ENCODE results near the gene MRTFA.
A peak's percentile ranks its signal among the peaks of the same experiment; 100 is the strongest.
"Not testable (repeated sequence)": the region's sequence is repeated elsewhere in the genome, so short reads cannot be mapped to it uniquely, and the experiment has no call there.

The MRTFA gene

DNA sequence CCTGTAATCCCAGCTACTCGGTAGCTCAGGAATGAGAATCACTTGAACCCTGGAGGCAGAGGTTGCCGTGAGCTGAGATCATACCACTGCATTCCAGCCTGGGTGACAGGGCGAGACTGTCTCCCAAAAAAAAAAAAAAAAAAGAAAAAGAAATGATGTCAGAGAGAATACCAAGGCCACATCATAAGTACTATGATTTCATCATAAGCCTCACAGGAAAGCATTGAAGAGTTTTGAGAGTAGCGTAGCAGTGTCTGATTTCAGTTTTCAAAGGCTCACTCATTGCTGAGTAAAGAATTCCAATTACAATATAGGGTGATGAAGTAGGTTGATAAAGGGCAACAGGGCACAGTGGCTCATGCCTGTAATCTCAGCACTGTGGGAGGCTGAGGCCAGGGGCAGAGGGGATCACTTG is 88.8 kb downstream of the MRTFA start:
- DNase-seq, result no peak

DNA sequence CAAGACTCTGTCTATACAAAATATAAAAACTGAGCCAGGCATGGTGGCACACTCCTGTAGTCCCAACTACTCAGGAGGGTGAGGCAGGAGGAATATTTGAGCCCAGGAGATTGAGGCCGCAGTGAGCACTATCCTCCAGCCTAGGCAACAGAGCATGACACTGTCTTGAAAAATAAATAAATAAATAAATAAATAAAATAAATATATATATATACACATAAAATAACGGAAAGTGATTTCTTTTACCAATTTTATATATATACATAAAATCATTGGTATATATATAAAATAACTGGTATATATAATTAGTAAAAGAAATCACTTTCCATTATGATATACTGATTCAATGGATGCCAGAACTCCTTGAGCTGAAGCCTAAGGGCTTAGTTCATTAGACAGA is 91.8 kb downstream of the MRTFA start:
- DNase-seq, result no peak

DNA sequence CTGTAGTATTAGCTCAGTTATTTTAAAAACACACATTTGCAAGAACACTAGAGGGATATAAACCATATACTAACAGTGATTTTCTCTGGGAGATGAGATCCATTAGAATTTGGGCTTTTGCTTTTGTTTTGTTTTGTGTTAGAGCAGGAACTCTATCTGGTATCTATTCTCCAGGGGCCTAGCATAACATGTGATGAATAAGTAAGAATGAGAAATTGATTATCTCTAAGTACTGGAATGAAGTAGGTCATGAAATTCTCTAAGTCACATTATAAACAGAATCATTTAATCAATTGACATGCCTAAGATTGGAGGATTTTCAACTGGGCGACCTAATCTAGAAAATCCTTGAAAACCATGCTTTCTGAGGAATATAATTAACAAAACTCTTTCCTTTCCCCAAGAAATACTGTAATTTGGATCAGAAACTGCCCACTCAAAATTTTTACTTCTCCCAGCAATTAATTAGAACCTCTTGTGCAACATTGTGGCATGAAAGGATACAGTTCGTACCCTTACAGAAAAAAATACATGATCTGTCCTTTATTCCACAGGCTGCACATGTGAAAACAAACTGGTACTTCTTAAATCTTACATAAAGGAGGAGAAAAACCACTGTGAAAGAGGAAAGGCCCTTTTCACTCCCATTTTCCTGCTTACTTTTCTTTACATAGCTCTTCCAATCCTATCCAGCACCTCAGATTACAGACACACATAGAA is 93.5 kb downstream of the MRTFA start:
- DNase-seq, result no peak

DNA sequence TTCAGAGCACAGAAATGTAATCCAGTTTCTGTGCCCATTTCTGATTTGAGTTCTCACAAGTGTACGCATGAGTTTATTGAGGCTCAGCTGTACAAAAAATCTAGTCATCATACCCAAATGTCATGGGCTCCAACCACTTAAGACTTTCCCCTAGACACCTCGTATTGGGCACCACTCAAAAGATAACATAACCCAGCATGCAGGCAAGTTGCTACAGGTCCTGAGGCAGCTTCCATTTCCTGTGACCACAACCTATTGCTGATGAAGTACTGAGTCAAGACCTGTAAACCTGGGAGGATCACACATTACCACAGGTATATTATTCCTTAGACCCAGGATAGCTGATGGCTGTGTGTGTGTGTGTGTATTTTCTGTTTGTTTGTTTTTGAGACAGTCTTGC is 95.2 kb downstream of the MRTFA start:
- no peak for DNase-seq

DNA sequence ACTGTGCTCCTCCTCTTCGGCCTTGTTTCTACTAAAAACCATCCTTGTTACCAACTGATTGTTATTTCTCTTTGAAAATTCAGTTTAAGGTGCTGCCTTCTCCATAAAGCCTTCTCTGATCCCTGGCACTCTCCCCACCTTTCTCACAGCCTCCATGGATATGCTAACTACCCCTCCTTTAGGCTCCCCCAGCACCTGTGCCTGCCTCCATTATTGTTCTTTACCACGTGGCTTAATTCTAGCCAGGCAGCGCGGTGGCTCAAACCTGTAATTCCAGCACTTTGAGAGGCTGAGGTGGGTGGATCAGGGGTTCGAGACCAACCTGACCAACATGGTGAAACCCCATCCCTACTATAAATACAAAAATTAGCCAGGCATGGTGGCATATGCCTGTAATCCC is 96.3 kb downstream of the MRTFA start:
- no peak for DNase-seq

DNA sequence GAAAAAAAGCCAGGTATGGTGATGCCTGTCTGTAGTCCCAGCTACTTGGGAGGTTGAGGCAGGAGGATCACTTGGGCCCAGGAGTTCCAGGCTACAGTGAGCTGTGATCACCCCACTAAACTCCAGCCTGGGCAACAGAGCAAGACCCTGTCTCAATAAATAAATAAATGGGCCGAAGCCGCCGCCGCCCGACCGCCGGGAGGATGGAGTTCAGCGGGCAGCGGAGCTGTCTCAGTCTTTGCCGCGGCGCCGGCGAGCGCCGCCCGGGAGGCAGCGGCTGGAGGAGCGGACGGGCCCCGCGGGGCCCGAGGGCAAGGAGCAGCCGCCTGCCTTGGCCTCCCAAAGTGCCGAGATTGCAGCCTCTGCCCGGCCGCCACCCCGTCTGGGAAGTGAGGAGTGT is 100.4 kb downstream of the MRTFA start:
- DNase-seq, result not testable (repeated sequence)

DNA sequence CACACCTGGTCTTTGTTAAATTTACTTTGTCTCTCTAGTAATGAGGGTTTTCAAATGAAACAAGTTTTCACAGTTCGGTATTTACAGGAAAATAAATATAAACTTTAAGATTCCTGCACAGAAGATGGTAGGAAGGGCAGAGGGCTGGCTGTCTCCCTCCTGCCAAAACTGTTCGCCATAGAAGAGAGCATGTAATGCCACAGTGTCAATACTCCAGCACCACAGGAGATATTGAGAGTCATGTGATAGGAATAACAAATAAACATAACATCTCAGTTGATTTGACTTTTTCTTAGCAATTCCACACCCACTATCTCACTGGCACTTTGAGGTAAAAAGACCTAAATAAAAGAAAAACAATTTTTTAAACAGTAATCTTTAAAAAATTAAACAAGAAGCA is 100.9 kb downstream of the MRTFA start:
- no peak for DNase-seq

DNA sequence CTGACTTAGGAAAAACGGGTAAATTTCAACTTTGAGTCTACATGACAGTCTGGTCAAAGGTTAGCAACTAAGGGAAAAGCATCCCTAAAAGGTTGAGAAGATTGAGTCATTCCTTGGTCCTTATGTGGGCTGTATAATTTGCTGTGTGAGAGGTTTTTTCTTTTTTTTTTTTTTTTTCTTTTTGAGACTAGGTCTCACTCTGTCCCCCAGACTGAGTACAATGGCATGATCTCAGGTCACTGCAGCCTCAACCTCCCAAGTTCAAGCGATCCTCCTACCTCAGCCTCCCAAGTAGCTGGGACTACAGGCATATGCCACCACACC is 101.4 kb downstream of the MRTFA start:
- no peak for DNase-seq

DNA sequence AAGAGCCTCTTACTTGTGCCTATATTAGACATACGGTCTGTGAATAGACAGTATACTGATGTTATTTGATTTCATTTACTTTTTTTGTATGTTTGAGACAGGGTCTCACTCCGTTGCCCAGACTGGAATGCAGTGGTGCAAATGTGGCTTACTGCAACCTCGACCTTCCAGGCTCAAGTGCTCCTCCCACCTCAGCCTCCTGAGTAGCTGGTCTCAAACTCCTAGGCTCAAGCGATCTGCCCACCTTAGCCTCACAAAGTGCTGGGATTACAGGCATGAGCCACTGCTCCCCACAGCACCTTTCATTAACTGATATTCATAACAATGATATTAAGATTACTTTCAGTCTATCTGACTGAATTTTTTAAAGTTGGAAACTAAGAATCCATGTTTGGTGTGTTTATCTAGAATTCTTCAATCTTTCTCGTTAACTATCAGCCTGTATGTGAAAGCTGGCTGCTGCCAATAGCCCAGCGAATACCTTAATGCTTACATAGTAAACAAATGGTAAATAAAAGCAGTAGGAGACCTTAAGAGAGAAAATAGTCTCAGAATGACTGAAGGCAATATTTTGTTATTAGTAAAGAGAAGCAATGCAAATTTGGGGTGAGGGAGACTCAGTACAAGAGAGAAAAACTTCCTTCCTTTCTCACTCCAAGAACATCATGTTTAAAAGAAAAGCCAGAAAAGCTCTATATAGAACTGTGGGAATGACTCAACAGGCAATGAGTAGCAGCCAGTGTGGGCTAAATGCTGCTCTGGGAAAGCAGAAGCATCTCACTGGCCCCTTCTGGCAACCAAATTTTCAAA is 101.9 kb downstream of the MRTFA start:
- no peak for DNase-seq

DNA sequence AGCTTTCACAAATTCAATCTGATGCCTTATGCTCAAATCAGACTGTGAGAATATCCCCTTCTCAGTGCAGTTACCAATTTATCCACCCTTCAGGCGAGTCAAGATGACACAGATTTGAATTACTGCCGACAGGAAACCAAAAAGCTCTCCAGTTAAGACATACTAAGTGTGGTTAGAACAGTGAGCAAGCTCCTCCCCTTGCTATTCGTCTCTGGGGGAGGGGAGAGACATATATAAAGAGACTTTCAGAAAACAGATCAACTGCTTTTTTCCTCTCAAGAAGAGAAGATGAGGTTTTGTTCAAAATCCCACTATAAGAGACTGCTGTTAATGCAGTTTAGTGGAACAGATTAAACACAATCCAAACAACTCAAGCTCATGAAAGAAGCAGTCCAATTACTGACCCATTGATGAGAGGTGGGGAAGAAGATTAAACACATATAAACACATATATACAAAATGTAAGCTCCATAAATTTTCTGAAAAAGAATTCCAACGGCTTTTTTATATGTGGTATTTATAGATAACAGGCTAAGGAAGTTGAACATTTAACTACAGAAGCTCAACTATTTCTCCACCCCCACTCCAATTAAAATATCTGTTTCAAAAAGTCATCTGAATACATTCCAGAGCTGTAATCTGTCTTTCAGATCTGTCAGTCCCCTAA is 102.7 kb downstream of the MRTFA start:
- no peak for DNase-seq

DNA sequence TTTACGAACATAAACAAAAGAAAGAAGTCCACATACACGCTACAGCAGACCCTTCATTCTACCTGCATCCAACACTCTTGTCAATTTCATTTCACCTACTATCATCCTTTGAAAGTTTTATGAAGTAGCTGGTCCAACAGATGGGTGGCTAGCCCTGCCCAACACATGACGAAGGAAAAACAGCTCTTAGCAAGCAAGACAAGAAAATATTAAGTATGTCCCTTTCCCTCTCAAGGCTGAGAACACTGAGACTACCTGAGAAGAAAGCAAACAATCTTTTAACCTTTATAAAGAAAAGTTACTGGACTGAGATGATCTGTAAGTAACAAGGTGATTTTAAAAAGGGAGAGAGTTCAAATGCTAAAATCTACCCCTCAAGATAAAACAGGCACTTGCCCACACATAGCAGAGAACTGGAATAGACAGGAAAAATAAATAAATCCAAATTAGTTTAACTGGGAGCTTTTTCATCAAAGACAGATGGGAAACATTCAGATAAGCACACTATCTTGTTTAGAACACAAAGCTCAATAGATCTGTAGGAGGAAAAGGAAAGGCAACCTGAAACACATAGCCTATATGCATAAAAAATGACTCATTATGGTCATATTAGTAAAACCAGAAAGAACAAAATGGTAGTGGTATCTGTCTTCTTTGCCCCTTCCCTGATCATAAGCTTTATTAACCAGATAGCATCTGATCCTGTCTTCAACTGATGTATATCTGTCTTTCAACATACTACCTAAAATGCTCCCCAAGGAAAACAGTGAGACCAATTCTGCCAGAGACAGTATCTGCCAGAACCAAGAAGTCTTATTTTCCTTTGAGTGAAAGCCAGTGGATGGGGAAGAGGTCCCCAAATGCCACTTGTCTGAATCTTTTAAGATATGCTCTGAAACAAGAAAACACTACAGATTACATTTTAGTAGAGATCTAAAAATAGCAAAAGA is 104.3 kb downstream of the MRTFA start:
- no peak for DNase-seq

DNA sequence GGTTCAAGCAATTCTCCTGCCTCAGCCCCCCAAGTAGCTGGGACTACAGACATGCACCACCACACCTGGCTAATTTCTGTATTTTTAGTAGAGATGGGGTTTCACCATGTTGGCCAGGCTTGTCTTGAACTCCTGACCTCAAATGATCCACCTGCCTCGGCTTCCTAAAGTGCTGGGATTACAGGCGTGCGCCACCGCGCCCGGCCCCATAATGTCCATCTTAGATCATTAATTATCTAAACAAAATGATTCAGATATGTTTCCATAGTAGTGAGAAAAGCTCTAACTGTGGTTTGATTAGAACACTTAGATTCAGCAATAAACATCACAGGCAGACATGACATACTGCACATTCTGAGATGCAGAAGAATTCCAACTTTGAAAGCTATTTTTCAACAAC is 106.1 kb downstream of the MRTFA start:
- not testable (repeated sequence) for DNase-seq

DNA sequence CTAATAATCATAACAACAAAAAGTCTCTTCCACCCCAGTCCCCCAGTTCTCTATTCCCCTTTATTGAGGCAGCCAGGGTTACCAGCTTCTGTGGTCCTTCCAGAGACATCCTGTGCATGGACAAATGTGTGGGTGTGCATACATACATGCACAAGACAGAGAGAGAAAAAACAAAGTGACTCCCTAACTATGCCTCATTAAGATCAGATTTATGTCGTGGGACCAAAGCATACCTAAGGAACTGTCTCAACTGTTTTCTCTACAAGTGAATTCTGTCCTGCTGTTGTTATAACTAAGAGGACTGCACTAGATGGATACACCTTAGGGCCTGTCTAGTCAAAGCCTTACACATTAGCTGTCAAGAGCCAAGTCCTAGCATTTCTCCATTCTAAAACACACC is 106.7 kb downstream of the MRTFA start:
- no peak for DNase-seq

DNA sequence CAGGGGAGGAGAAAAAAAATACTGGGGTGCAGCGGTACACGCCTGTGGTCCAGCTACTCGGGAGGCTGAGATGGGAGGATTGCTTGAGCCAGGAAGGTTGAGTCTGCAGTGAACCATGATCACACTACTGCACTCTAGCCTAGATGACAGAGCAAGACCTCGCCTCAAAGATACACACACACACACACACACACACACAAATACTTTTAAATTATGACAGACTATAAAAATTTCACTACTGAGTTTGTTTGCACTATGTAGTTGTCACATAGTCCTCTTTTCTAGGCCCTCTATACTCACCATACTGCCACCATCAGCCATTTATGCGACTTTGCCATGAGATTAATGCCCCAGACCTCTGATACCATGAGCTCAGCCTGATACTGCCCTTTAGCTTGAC is 109.6 kb downstream of the MRTFA start:
- no peak for DNase-seq

DNA sequence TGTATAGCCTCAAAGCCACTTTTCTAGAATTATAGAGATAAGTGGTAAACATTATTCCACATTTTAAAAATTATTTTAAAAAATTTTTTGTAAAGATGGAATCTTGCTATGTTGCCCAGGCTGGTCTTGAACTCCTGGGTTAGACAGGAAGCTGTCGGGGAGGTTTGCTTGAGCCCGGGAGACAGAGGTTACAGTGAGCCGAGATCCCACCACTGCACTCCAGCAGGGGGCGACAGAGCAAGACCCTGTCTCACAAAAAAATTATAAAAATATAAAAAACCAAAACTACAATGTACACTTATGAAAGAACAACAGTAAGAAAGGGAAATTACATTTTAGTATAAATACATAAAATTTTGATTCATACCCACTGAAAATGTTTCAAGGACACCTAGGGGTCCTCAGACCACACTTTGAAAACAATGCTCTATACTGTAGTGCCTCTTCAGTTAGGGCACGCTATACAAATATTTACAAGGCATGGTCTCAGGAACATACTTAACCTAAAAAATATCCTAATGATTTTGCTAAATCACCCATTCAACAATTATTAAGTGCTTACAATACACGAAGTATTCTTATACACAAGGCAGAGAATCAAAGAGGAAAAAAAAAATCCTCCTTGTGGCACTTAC is 111.2 kb downstream of the MRTFA start:
- DNase-seq, result peak; percentile 78

DNA sequence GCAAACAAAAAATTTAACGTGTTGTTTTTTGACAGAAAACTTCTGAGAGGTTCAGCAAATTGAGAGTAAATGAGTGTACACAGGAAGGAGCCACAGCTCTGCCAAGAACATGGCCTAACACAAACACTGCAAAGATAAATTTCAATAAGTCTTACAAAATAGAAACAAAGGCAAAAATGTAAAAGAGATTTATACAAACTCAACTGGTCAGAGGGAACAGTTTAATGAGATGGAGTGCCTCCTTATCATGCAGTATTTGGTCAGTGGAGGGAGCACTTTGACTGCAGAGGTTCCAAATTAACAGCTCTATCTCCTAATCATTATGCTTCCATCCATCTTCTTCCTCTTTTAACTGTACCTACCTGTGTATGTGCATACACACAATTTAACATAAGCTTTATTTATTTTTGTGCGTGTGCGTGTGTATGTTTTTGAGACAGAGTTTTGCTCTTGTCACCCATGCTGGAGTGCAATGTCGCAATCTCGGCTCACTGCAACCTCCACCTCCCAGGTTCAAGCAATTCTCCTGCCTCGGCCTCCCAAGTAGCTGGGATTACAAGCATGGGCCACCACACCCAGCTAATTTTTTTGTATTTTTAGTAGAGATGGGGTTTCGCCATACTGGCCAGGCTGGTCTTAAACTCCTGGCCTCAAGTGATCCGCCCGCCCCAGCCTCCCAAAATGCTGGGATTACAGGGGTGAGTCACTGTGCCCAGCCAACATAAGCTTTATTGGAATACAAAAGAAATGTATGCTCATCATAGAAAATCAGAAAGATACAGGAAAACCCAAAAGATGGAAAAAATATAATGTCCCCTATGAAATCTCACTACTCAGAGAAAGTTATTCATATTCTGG is 111.9 kb downstream of the MRTFA start:
- no peak for DNase-seq

DNA sequence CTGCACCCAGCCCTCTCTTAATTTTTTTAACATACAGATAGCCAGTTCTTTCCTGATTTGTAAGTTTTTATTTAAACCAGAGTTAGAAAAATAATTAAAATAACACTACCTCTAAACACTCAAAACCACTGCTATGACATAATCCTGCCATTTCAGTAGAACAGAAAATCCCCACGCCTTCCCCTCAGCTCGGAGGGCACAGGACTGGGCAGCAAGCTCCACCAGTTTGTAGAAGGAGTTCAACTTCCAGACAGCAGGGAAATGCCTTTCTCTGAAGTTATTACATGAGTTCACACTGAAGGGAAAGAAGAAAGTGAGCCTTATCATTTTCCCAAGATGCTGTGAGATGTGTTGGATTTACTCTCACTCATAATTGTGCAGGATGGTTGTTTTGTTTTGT is 114.4 kb downstream of the MRTFA start:
- no peak for DNase-seq

DNA sequence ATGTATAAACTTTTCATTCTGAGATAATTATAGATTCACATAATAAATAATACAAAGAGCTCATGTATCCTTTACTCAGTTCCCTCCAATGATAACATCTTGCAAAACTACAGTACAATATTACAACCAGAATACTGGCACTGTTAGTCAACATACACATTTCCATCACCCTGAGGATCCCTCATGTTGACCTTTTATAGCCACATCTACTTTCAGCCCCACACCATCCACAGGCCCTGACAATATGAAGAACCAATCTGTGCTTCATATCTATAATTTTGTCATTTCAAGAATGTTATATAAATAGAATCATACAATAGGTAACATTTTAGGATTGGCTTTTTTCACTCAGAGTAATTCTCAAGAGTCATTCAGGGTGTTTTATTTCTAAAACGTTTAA is 115.5 kb downstream of the MRTFA start:
- DNase-seq, result no peak

DNA sequence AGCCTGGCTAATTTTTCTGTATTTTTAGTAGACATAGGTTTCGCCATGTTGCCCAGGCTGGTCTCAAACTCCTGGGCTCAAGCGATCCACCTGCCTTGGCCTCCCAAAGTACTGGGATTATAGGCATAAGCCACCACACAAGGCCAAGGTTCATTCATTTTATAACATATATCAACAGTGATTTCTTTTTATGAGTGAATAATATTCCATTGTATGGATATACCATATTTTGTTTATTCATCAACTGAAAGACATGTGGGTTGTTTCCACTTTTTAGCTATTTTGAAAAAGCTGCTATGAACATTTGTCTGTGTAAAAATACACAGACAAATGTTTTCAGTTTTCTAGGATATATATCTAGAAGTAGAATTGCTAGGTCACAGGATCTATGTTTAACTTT is 116.0 kb downstream of the MRTFA start:
- no peak for DNase-seq

DNA sequence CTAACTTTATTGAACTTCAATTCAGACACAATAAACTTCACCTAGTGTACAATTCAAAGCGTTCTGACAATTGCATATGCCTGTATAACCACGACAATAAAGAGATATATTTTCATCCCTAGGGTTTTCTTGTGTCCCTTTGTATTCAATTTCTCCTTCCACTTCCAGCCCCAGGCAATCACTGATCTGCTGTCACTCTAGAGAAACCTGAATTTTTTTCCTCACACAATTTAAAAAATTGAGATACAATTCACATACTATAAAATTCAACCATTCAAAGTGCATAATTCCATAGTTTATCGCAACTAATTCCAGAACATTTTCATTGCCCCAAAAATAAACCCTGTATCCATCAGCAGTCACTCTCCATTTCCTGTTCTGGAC is 116.6 kb downstream of the MRTFA start:
- no peak for DNase-seq

DNA sequence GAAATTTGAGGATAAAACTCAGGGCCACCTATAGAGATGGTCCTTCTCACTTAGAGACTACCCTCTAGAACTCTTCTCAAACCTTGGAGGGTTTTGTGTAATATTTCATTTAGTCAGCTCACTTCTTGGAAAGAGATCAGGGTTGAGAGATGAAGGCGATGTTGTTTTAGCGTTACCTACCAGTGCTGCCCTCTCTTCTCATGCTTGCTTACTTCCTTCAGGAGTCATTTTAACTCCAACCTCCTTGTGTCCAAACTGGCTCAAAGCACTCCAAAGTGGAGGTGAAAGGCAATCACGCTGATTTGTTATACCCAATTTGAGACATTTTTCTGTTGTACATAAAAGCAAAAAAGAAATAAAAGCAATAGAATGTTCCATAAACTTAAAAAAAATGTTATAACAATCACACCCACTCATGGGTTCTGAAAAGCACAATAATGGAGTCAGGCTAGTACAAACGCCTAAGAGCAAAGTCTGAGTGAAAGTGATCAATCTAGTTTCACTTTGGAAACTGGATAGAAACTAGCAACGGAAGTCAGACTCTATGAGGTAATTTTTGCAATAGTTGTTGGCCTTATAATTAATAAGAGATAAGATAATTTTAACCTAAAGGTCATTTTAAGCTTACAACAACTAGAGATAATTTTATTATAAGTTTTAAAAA is 117.1 kb downstream of the MRTFA start:
- no peak for DNase-seq

All from activated T-cell treated with anti-CD3 and anti-CD28 coated beads, Interleukin-2, amount 50 U/mL, for 1 hour (primary cell).